Ishikawa (cell line): ENCODE measurements around the gene ALX4.

Source experiments
- CEBPB ChIP-seq: IDR thresholded peaks from 2 replicates; pipeline ENCODE4 v1.6.1; 2012
- EGR1 ChIP-seq: IDR thresholded peaks from 2 replicates; pipeline ENCODE4 v1.6.1; 2012
- EP300 ChIP-seq: IDR thresholded peaks from 2 replicates; pipeline ENCODE4 v1.6.1; 2012; ENCODE audit warnings: borderline replicate concordance
- TF ChIP-seq, protein P1 (sequence below): IDR thresholded peaks from 2 replicates; pipeline ENCODE4 v1.6.1; 2012
- TF ChIP-seq, protein P2 (sequence below): IDR thresholded peaks from 2 replicates; pipeline ENCODE4 v1.6.1; 2012; ENCODE audit warnings: low read depth, mild to moderate bottlenecking

DNA sequence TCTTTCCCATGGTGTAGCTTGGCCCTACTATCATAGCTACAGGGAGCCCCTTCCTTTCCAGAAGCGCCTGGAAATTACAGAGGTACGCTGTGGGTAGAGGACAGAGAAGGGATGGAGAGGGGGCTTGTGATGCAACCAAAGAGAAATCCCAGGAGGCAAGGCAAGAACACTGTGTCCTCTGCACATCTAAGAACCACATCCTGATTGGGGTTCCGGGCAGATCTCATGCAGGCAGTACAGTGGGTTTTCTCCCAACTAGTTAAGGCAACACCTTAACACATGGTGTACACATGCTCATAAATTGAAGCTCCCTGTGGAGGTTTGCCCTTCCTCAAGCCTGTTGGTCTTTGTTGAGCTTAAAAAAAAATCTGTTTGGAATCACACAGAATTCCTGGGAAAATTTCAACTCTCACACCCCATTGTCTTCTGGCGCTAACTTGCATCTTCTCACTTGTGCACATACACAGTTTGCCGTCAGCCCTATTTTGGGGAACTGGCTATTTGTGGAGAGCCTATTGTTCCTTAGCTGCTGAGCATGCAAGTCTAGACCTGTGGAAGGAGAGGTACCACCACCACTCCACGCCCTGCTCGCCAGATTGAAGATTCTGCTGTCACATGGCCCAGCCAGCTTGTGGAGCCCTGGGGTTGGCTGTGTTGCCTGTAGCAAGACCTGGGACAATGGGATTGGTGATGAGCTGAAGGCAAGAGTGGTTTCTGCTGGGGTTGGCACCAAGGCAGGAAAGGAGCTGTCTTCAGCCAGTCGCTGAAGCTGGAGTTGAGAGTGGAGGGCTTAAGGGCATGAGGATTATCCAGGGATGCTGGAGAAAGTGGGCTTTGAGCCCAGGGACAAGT lies 52.4 kb downstream of the ALX4 start:
- TF ChIP-seq, protein P1, sequence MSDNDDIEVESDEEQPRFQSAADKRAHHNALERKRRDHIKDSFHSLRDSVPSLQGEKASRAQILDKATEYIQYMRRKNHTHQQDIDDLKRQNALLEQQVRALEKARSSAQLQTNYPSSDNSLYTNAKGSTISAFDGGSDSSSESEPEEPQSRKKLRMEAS: no peak
- TF ChIP-seq, protein P2, sequence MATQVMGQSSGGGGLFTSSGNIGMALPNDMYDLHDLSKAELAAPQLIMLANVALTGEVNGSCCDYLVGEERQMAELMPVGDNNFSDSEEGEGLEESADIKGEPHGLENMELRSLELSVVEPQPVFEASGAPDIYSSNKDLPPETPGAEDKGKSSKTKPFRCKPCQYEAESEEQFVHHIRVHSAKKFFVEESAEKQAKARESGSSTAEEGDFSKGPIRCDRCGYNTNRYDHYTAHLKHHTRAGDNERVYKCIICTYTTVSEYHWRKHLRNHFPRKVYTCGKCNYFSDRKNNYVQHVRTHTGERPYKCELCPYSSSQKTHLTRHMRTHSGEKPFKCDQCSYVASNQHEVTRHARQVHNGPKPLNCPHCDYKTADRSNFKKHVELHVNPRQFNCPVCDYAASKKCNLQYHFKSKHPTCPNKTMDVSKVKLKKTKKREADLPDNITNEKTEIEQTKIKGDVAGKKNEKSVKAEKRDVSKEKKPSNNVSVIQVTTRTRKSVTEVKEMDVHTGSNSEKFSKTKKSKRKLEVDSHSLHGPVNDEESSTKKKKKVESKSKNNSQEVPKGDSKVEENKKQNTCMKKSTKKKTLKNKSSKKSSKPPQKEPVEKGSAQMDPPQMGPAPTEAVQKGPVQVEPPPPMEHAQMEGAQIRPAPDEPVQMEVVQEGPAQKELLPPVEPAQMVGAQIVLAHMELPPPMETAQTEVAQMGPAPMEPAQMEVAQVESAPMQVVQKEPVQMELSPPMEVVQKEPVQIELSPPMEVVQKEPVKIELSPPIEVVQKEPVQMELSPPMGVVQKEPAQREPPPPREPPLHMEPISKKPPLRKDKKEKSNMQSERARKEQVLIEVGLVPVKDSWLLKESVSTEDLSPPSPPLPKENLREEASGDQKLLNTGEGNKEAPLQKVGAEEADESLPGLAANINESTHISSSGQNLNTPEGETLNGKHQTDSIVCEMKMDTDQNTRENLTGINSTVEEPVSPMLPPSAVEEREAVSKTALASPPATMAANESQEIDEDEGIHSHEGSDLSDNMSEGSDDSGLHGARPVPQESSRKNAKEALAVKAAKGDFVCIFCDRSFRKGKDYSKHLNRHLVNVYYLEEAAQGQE: no peak
- TF ChIP-seq CEBPB (no peak), EGR1 (no peak), EP300 (no peak)
